ENCODE data around the gene NDUFA6.
"Not testable (repeated sequence)": the region's sequence is repeated elsewhere in the genome, so short reads cannot be mapped to it uniquely, and the experiment has no call there.

DNA sequence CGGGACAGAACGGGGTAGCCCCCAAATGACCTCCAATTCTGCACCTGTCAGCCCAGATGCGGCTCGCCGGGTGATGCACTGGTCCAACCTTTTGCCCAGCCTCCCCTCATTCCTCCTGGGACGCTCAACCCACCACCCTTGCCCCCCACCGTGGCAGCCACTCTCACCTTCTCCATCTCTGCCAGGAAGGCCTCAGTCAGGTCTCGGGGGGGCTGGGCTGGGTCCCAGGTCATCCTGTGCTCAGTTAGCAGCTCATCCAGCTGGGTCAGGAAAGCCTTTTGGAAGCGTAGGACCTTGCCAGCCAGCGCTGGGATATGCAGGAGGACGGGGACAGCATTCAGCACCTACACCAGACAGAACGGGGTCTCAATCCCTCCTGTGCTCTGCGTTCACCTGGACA is 37.4 kb upstream of the NDUFA6 start:
- TF ChIP-seq, protein P1, sequence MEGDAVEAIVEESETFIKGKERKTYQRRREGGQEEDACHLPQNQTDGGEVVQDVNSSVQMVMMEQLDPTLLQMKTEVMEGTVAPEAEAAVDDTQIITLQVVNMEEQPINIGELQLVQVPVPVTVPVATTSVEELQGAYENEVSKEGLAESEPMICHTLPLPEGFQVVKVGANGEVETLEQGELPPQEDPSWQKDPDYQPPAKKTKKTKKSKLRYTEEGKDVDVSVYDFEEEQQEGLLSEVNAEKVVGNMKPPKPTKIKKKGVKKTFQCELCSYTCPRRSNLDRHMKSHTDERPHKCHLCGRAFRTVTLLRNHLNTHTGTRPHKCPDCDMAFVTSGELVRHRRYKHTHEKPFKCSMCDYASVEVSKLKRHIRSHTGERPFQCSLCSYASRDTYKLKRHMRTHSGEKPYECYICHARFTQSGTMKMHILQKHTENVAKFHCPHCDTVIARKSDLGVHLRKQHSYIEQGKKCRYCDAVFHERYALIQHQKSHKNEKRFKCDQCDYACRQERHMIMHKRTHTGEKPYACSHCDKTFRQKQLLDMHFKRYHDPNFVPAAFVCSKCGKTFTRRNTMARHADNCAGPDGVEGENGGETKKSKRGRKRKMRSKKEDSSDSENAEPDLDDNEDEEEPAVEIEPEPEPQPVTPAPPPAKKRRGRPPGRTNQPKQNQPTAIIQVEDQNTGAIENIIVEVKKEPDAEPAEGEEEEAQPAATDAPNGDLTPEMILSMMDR (IDR thresholded peaks at IDR 0.05) = not testable (repeated sequence)
- TF ChIP-seq POLR2A (IDR thresholded peaks at IDR 0.05) = not testable (repeated sequence)

Measured in testis (tissue), 2 donors.